Activated naive CD8-positive, alpha-beta T cell treated with anti-CD3 and anti-CD28 coated beads for 36 hours (primary cell): Measurements from ENCODE around the gene G6PC1. TPM values are rescaled to one million over a fixed set of nuclear protein-coding genes. Genes with fewer than 3 reads are reported as not detected.
"Not testable (repeated sequence)": the region's sequence is repeated elsewhere in the genome, so short reads cannot be mapped to it uniquely, and the experiment has no call there.

ENCODE experiments used
- DNase-seq: peaks from one replicate; pipeline ENCODE4 v3.0.0; 2021
- H3K27ac Mint-ChIP-seq: one replicate; pipeline ENCODE4 v1.8.0; 2022; ENCODE audit warnings: mild to moderate bottlenecking, moderate library complexity, mixed read lengths
- H3K27me3 Mint-ChIP-seq: one replicate; pipeline ENCODE4 v1.8.0; 2022; ENCODE audit warnings: mild to moderate bottlenecking, mixed read lengths
- H3K36me3 Mint-ChIP-seq: one replicate; pipeline ENCODE4 v1.8.0; 2021; ENCODE audit warnings: mild to moderate bottlenecking, mixed read lengths
- H3K4me1 Mint-ChIP-seq: one replicate; pipeline ENCODE4 v1.8.0; 2021; ENCODE audit warnings: mixed read lengths
- H3K4me3 Mint-ChIP-seq: one replicate; pipeline ENCODE4 v1.8.0; 2022; ENCODE audit warnings: mild to moderate bottlenecking, moderate library complexity, mixed read lengths
- H3K9me3 Mint-ChIP-seq: one replicate; pipeline ENCODE4 v1.8.0; 2022; ENCODE audit warnings: mixed read lengths
- total RNA-seq, 2 experiments: library from RNA; stranded (reverse); gene quantifications; one replicate each; pipeline ENCODE4 v1.2.3, GENCODE V29; 2021

Gene G6PC1
- total RNA-seq, 2 experiments from 2014 or later = not detected

DNA sequence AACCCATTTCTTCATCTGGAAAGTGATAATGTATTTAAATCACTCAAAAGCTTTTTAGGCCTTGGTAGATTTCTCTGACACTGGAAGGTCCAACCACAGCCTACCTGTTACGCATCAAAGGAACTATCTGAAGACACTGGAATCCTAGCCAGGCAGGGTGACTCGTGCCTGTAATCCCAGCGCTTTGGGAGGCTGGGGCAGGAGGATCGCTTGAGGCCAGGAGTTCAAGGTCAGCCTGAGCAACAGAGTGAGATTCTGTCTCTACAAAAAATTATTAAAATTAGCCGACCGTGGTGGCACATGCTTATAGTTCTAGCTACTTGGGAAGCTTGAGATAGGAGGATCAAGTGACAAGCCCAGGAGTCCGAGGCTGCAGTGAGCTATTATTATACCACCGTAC, 18.4 kb upstream of the G6PC1 start:
- Mint-ChIP-seq H3K4me1 (no peaks in the 10 kb centered on the region), H3K4me3 (no peak overlapping the region), H3K9me3 (no peaks in the 10 kb centered on the region), H3K27ac (no peak overlapping the region), H3K36me3 (no peaks in the 10 kb centered on the region), H3K27me3 (peaks cover 16% of the 10 kb centered on the region)
- DNase-seq = no peak

DNA sequence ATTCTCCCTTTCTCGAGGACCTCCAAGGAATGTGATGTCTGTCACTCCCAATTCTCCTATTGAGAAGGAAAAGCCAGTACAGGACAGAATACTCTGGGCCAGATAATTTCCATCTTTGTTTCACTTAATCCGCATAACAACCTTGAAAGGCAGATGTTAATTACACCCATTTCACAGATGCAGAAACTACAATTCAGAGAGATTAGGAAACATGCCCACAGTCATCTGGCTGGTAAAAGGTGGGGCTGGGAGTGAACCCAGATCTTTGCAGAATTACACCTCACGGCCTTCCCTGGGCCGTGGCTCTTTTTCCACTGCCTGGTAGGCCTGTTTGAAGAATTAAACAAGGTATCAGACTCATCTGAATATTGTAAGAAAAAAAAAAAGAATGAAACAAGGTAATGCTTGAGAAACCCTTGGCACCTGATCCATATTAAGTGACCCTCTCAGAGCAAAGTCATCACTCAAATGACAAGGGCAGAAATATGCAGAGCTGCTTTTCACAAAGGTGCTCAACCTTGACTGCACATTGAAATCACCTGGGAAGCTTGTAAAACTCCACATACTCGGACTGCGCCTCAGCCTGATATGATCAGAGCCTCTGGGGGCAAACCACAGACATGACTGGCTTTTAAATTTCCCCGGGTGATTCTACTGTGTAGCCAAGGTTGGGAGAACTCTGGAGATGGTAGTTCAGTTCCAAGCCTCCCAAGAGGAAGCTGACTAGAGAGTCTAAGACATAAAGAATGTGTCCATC, 16.6 kb upstream of the G6PC1 start:
- no peak for DNase-seq
- Mint-ChIP-seq H3K27ac (no peak overlapping the region), H3K36me3 (no peaks in the 10 kb centered on the region), H3K4me3 (no peak overlapping the region), H3K27me3 (peaks cover 12% of the 10 kb centered on the region), H3K4me1 (no peaks in the 10 kb centered on the region), H3K9me3 (no peaks in the 10 kb centered on the region)

DNA sequence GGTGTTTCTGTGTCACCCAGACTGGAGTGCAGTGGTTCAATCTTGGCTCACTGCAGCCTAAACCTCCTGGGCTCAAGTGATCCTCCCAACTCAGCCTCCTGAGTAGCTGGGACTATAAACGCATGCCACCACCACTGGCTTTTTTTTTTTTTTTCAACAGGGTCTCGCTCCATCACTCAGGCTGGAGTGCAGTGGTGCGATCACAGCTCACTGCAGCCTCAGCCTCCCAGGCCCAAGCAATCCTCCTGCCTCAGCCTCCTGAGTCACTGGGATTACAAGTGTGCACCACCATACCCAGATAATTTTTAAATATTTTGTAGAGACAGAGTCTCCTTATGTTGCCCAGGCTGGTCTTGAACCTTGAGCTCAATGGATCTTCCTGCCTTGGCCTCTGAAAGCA, 14.8 kb upstream of the G6PC1 start:
- H3K4me3 Mint-ChIP-seq, H3K4me1 Mint-ChIP-seq, H3K27ac Mint-ChIP-seq, H3K9me3 Mint-ChIP-seq, H3K36me3 Mint-ChIP-seq, DNase-seq, H3K27me3 Mint-ChIP-seq: not testable (repeated sequence)

DNA sequence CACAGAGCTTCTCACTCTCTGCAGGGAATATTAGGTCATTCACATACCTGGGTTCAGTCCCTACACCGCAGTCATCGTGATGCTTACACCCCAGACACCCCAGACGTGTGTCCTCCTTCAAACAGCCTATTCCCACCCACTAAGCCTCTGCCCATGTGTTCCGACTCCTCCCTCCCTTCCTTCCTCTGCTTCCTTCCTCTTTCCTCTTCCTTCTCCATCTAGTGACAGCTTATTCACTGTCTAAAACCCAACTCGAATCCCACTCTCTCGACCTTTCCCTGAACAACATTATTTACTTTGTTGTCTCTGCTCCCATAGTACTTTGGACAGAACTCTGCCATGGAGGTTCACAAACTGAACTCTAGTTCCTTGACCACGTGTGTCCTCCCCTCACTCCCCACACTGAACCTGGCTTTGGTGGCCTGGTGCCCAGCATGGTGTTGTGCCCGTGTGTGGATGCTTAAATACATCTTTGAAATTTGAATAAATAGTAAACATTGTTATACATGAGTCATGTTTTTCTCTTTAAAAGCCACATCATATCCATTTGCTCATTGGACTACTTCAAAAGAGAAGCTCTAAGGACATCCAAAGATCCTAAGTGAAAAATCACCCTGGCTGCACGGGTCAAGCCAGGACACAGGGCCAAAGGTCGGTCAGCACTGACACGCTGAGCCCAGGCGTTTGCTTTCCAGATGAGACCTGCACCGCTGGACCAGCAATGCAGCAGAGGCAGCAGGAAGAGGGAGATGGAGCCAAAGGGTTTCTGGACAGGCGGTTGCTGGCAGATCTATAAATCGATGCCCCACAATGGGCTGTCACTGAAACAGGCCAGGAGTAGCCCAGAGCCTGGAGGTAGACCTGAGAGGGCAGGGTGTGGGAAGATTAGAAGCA, 14.1 kb upstream of the G6PC1 start:
- H3K4me1 Mint-ChIP-seq = no peaks in the 10 kb centered on the region
- no peaks in the 10 kb centered on the region for H3K36me3 Mint-ChIP-seq
- no peak overlapping the region for H3K4me3 Mint-ChIP-seq
- H3K27me3 Mint-ChIP-seq = peaks cover 7% of the 10 kb centered on the region
- no peak overlapping the region for H3K27ac Mint-ChIP-seq
- no peak for DNase-seq
- H3K9me3 Mint-ChIP-seq = no peaks in the 10 kb centered on the region

DNA sequence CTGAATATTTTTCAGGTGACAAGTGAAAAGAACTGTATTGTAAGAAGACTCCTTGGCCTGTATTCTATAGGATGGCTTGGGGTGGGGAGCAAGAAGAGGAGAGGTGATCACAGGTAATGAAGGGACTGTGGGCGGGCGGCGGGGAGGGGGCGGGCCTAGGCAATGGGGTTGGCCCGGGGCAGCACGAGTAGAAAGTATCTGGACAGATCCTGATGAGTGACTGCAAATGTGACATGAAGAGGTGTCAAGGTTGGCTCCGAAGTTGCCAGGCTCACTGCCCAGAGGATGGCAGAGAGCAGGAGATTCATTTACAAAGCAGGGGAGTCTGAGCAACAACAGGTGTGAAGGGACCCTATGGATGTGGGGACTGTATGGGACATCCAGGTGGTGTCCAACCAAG, 10.8 kb upstream of the G6PC1 start:
- Mint-ChIP-seq H3K4me3 (no peak overlapping the region), H3K9me3 (no peaks in the 10 kb centered on the region), H3K4me1 (no peaks in the 10 kb centered on the region), H3K36me3 (no peaks in the 10 kb centered on the region), H3K27me3 (peaks cover 7% of the 10 kb centered on the region), H3K27ac (no peak overlapping the region)
- DNase-seq = no peak

DNA sequence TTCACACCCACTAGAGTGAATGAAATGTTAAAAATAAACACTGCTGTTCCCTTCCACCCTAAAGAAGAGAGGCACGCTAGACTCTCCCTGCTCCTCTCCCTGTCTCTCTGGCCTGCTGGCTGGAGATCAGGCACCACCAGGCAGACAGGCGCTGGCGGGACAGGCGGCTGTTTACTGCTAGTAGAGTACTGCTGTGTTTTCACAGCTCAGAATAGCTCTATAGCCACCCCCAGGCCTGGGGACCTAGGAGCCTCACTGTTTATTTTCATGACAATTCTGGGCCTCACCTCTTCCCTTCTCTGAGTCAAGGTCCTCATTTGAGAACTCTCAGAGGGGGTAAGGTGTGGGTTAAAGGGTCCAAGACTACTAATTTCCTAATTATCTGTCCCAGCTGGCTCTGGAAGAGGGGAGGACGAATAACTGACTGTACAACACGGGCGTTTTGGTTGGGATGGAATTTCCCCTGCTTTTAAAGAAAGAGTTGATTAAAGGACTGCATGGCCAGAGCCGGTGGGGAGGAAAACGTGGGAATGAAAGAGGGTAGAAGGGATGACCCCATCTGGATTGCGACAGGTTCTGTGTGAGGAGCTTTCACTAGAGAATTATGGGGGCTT, 9.0 kb upstream of the G6PC1 start:
- Mint-ChIP-seq H3K4me3 (no peak overlapping the region), H3K27me3 (peaks cover 4% of the 10 kb centered on the region)

DNA sequence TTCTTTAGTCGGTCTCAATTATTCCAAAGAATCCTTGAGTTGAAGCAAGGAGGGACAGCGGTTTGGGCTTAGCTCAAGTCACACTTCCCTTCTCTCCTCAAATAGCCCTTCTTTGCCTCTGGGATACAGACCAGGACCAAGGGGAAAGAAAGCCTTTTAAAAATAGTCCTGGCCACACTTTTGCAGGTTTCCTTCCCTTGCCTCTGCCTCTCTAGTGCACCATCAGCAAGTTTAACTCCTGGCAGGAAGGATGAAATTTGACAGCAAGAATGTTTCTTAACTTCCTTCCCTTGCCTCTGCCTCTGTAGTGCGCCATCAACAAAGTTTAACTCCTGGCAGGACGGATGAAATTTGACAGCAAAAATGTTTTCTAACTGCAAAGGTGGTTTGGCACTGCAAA, 7.2 kb upstream of the G6PC1 start:
- H3K4me3 Mint-ChIP-seq = no peak overlapping the region
- no peaks in the 10 kb centered on the region for H3K9me3 Mint-ChIP-seq
- no peaks in the 10 kb centered on the region for H3K4me1 Mint-ChIP-seq
- DNase-seq = no peak
- peaks cover 8% of the 10 kb centered on the region for H3K27me3 Mint-ChIP-seq
- no peaks in the 10 kb centered on the region for H3K36me3 Mint-ChIP-seq
- no peak overlapping the region for H3K27ac Mint-ChIP-seq

More for the DNA sequence above, 9.0 kb upstream of the G6PC1 start:
- Mint-ChIP-seq H3K36me3 (no peaks in the 10 kb centered on the region), H3K4me1 (no peaks in the 10 kb centered on the region), H3K27ac (no peak overlapping the region), H3K9me3 (no peaks in the 10 kb centered on the region)
- no peak for DNase-seq

DNA sequence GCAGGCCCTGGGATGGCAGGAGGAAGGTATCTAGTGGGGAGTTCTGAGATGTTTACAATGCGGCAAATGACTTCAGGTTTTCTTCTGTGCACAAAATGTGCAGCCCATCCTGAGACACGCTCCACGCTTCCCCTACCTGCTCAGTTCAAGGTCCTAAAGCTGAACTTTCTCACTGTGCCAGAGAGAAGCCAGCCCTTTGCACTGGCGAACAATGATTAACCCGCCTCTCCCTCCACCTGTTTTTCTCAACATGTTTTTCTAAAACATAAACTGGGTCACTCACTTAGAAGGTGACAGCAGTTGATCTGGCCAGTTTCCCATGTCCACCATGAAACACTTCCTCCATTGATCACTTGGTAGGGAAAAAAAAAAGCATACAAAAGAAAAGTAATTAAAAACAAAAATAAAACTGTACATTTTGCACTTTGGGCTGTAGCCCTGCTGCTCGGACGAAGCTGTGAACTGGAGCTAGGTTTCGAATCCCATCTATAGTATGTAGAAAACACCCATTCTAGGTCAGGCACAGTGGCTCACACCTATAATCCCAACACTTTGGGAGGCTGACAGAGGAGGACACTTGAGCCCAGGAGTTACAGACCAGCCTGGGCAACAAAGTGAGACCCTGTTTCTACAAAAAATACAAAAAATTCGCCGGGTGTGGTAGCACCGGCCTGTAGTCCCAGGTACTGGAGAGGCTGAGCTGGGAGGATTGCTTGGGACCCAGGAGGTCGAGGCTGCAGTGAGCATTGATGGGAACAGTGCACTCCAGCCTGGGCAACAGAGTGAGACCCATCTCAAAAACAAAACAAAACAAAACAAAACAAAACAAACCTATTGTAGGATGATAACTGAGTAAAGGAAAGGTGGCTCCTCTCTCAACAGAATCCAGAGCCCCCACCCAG, 6.1 kb upstream of the G6PC1 start:
- peaks cover 10% of the 10 kb centered on the region for H3K27me3 Mint-ChIP-seq
- H3K4me3 Mint-ChIP-seq = no peak overlapping the region
- H3K36me3 Mint-ChIP-seq = no peaks in the 10 kb centered on the region
- DNase-seq = no peak
- no peaks in the 10 kb centered on the region for H3K4me1 Mint-ChIP-seq
- H3K9me3 Mint-ChIP-seq = no peaks in the 10 kb centered on the region
- H3K27ac Mint-ChIP-seq = no peak overlapping the region

DNA sequence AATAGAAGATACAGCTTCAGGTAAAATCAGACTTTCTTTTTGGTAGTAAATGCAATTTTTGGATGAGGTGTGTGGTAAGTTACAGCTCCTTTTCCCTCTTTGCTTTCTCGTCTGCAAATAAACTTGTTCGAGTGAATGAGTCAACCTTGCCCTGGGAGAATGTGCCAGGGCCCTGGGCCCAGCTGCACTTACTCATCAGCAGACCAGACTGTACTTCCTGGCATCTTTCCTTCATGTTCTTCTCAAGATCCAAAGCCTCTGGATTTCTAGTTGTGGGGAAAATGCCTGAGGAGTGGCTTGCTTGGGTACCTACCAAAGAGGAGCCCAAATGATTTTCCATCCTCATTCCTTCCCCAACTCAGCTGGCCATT, 5.4 kb upstream of the G6PC1 start:
- no peaks in the 10 kb centered on the region for H3K9me3 Mint-ChIP-seq
- no peaks in the 10 kb centered on the region for H3K4me1 Mint-ChIP-seq
- no peak overlapping the region for H3K27ac Mint-ChIP-seq
- H3K4me3 Mint-ChIP-seq = no peak overlapping the region
- no peaks in the 10 kb centered on the region for H3K36me3 Mint-ChIP-seq
- DNase-seq = no peak
- peaks cover 10% of the 10 kb centered on the region for H3K27me3 Mint-ChIP-seq

DNA sequence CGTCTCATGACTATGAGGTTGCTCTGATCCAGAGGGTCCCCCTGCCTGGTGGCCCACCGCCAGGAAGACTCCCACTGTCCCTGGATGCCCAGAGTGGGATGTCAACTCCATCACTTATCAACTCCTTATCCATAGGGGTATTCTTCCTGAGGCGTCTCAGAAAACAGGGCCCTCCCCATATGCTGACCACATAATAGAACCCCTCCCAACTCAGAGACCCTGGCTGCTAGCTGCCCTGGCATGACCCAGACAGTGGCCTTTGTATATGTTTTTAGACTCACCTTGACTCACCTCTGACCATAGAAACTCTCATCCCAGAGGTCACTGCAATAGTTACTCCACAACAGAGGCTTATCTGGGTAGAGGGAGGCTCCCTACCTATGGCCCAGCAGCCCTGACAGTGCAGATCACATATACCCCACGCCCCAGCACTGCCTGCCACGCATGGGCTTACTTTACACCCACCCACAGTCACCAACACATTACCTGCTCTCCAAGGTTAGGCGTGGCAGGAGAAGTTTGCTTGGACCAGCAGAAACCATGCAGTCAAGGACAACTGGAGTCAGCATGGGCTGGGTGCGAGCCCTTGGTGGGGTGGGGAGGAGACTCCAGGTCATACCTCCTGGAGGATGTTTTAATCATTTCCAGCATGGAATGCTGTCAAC, 2.3 kb upstream of the G6PC1 start:
- Mint-ChIP-seq H3K27me3 (peaks cover 18% of the 10 kb centered on the region), H3K4me3 (no peak overlapping the region), H3K36me3 (no peaks in the 10 kb centered on the region), H3K27ac (no peak overlapping the region), H3K4me1 (no peaks in the 10 kb centered on the region), H3K9me3 (no peaks in the 10 kb centered on the region)
- DNase-seq = no peak

DNA sequence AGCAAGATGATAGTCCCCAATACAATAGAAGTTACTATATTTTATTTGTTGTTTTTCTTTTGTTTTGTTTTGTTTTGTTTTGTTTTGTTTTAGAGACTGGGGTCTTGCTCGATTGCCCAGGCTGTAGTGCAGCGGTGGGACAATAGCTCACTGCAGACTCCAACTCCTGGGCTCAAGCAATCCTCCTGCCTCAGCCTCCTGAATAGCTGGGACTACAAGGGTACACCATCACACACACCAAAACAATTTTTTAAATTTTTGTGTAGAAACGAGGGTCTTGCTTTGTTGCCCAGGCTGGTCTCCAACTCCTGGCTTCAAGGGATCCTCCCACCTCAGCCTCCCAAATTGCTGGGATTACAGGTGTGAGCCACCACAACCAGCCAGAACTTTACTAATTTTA, 618 bp upstream of the G6PC1 start:
- not testable (repeated sequence) for H3K4me1 Mint-ChIP-seq, H3K36me3 Mint-ChIP-seq, H3K9me3 Mint-ChIP-seq, H3K27ac Mint-ChIP-seq, DNase-seq, H3K4me3 Mint-ChIP-seq
- peaks cover 18% of the 10 kb centered on the region for H3K27me3 Mint-ChIP-seq

DNA sequence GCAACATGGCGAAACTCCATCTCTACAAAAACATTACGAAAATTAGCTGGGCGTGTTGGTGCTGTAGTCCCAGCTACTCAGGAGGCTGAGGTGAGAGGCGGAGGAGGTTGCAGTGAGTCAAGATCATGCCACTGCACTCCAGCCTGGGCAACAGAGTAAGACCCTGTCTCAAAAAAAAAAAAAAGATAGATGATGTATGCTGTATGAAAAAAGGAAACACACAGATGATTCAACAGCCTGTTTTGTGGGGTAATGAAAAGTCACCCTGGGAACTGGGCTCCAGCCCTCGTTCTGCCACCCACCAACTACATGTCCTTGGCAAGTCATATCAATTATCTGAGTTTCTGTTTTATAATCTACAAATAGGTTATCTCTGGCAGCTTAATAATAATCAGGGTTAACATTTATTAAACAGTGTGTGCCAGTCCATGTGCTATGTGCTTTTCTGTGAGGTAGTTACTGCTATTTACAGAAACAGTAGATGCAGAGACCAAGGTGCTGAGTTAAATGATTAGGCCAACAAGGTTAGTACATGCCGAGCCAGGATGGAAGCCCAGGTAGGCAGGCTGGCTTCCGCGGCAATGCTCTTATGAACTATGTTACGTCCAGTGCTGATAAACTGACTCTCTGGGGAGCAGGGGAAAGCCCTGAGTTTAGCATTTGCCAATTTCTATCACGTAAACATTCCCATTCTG, 1.1 kb downstream of the G6PC1 start:
- no peak for DNase-seq
- Mint-ChIP-seq H3K4me3 (no peak overlapping the region), H3K27ac (no peak overlapping the region), H3K9me3 (no peaks in the 10 kb centered on the region), H3K4me1 (no peaks in the 10 kb centered on the region), H3K27me3 (peaks cover 16% of the 10 kb centered on the region), H3K36me3 (no peaks in the 10 kb centered on the region)

DNA sequence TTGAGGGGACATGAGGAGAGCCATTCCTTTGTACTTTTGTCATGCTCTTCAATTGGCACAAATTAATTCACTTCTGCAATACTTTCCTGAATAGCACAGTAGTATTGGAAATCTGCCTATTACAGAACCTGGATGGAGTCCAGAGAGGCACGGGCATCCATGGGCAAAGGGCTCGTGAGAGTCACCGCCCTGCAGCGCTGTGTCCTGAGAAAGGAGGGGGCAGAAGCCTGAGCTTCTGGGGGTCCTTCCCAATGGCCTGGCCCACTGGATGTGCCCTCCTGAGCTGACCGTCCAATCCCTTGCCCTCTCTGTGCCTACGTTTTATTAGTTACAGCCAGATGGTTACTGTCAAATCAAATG, 3.5 kb downstream of the G6PC1 start:
- no peak overlapping the region for H3K4me3 Mint-ChIP-seq
- no peaks in the 10 kb centered on the region for H3K9me3 Mint-ChIP-seq
- DNase-seq = no peak
- no peaks in the 10 kb centered on the region for H3K4me1 Mint-ChIP-seq
- peaks cover 7% of the 10 kb centered on the region for H3K27me3 Mint-ChIP-seq
- H3K36me3 Mint-ChIP-seq = no peaks in the 10 kb centered on the region
- H3K27ac Mint-ChIP-seq = no peak overlapping the region
